Gastrocnemius medialis (tissue), 4 donors: ENCODE data around the gene RILP.
A peak's percentile ranks its signal among the peaks of the same experiment; 100 is the strongest.

Experiments
- CTCF ChIP-seq, 5 experiments: fragments of 450-650 bp in 3 of 5; fragments of 200-600 bp in 2 of 5; sonication (generic) in 2 of 5; IDR thresholded peaks in 4 of 5; conservative IDR thresholded peaks in 1 of 5; 1 replicate in 4 of 5; 2 replicates in 1 of 5; pipeline ENCODE4 v1.5.1; 2016 to 2019; ENCODE audit warnings: antibody characterized with exemption in 5 of 5, mild to moderate bottlenecking in 3 of 5, moderate library complexity in 3 of 5
- POLR2A ChIP-seq, 2 donors: fragments of 450-650 bp; IDR thresholded peaks; one replicate each; pipeline ENCODE4 v1.6.1; 2017; ENCODE audit warnings: antibody characterized with exemption in 2 of 2, mild to moderate bottlenecking in 2 of 2, moderate library complexity in 2 of 2

- TF ChIP-seq CTCF (IDR thresholded peaks at IDR 0.05 in 4 of 5, conservative IDR thresholded peaks at IDR 0.05 in 1 of 5), result peak; percentile 74 to 94 (median 89)
- TF ChIP-seq POLR2A (IDR thresholded peaks at IDR 0.05), result no peak
Measured at GRCh38 chr17:1629504-1630310, 20.0 kb downstream of the RILP start.
